KBM-7 (cell line): ENCODE results near the gene ITGAL.

Source experiments
- DNase-seq: peaks from one replicate; pipeline ENCODE4 v3.0.0-alpha.2; 2015
- in situ Hi-C: fragments of 300-500 bp; cut with MboI; formaldehyde crosslinking; loops from 2 replicates; pipeline ENCODE4 v1.14.3; 2020; ENCODE audit warnings: low sequenced_read_pairs, low pct_unique_long_range_greater_than_20kb, mixed read lengths

Gene ITGAL

GRCh38 chr16:30488764-30489605 is 16.4 kb downstream of the ITGAL start:
- in situ Hi-C loops = no loop called here
- peak; percentile 36 for DNase-seq

- in situ Hi-C loops = no loop called here
- peak; percentile 40 for DNase-seq
These were observed 17.7 kb downstream of the ITGAL start for GRCh38 chr16:30490210-30490609.

GRCh38 chr16:30491229-30491628 is 18.7 kb downstream of the ITGAL start:
- DNase-seq = no peak
- in situ Hi-C loops = no loop called here

- peak; percentile 85 for DNase-seq
- in situ Hi-C loops = no loop called here
These were observed 19.3 kb downstream of the ITGAL start for GRCh38 chr16:30491744-30492308.

- in situ Hi-C loops = no loop called here
- DNase-seq = no peak
These were observed 21.5 kb downstream of the ITGAL start for GRCh38 chr16:30493941-30494488.

GRCh38 chr16:30494709-30495108 is 22.2 kb downstream of the ITGAL start:
- in situ Hi-C loops = no loop called here
- no peak for DNase-seq

GRCh38 chr16:30499284-30499683 is 26.7 kb downstream of the ITGAL start:
- in situ Hi-C loops = no loop called here
- no peak for DNase-seq

GRCh38 chr16:30503403-30504296 is 31.1 kb downstream of the ITGAL start:
- in situ Hi-C loops = no loop called here
- DNase-seq = no peak

- in situ Hi-C loops = no loop called here
- no peak for DNase-seq
These were observed 36.7 kb downstream of the ITGAL start for GRCh38 chr16:30509081-30509765.

- DNase-seq = no peak
- in situ Hi-C loops = no loop called here
These were observed 37.9 kb downstream of the ITGAL start for GRCh38 chr16:30510376-30510938.

GRCh38 chr16:30511509-30511908 is 39.0 kb downstream of the ITGAL start:
- DNase-seq = no peak
- in situ Hi-C loops = no loop called here

GRCh38 chr16:30515275-30515674 is 42.7 kb downstream of the ITGAL start:
- in situ Hi-C loops = no loop called here
- no peak for DNase-seq

- DNase-seq = no peak
- in situ Hi-C loops = no loop called here
These were observed 46.0 kb downstream of the ITGAL start for GRCh38 chr16:30518552-30518951.

- in situ Hi-C loops = no loop called here
- DNase-seq = no peak
These were observed 46.8 kb downstream of the ITGAL start for GRCh38 chr16:30519120-30520049.

GRCh38 chr16:30521476-30521872 is 48.9 kb downstream of the ITGAL start:
- no peak for DNase-seq
- in situ Hi-C loops = no loop called here

- in situ Hi-C loops = no loop called here
- DNase-seq = no peak
These were observed 49.5 kb downstream of the ITGAL start for GRCh38 chr16:30521873-30522641.
